IPS DF 4.7 (cell line): ENCODE measurements around the gene REEP6.

ENCODE experiments used
- DNase-seq: peaks from one replicate; pipeline ENCODE4 v3.0.0-alpha.2; 2013; ENCODE audit warnings: low spot score; ENCODE audit errors: extremely low read depth

REEP6 gene

GRCh38 chr19:1491114-1491848 lies at the start of gene REEP6:
Gene REEP6 (plus strand): TSS chr19:1491181. CDS start chr19:1491270, 89 bp downstream.
- no peak for DNase-seq

DNA sequence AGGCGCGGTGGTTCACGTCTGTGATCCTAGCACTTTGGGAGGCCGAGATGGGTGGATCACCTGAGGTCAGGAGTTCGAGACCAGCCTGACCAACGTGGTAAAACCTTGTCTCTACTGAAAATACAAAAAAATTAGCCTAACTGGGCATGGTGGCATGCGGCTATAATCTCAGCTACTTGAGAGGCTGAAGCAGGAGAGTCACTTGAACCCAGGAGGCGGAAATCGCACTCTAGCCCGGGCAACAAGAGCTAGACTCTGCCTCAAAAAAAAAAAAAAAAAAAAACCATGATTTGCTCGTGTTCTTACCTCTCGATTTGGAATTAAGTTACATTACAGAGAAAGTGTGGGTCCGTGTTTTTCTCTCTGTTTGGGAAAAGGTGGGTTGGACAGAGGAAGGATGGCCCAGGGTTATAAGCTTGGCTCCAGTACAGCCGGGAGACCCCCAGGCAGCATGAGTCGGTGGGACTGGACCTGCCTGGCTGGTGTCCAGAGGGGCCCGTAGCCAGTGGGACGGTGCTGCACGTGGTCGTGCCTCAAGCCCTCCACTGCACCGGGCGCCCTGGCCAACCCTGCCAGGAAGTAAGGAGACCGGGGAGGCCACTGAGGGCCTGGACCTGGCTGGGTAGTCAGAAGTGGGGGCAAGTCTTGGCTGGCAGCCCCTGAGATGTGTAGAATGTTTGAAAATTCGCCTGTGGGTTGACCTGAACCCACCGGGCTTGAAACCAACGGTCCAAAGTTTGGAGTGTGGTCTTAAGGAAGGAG lies 49.1 kb upstream of the REEP6 start:
- no peak for DNase-seq

- DNase-seq: no peak
These were observed 45.6 kb upstream of the REEP6 start for GRCh38 chr19:1445185-1445931.

GRCh38 chr19:1445932-1446712 lies 44.9 kb upstream of the REEP6 start:
- no peak for DNase-seq

GRCh38 chr19:1446713-1447481 lies 44.1 kb upstream of the REEP6 start:
- DNase-seq: no peak

DNA sequence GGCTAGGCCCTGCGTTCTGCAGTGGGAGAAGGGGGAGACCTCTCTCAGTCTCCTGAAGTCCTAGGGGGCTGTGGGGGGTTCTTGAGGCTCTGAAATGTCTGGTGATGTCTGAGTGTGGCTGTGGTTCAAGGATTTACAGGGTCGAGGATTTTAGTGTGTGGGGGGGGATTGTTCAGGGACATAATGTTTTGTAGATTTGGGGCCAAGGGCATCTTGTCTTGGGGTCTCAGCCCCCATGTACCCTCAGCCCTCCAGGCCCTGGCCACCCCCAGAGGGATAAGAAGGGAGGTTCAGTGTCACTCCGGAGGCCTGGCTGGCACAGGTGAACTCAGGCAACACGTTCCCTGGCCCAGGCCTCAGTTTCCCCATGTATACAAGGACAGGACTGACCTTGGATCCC lies 43.5 kb upstream of the REEP6 start:
- no peak for DNase-seq

GRCh38 chr19:1447944-1448343 lies 43.0 kb upstream of the REEP6 start:
- no peak for DNase-seq

DNA sequence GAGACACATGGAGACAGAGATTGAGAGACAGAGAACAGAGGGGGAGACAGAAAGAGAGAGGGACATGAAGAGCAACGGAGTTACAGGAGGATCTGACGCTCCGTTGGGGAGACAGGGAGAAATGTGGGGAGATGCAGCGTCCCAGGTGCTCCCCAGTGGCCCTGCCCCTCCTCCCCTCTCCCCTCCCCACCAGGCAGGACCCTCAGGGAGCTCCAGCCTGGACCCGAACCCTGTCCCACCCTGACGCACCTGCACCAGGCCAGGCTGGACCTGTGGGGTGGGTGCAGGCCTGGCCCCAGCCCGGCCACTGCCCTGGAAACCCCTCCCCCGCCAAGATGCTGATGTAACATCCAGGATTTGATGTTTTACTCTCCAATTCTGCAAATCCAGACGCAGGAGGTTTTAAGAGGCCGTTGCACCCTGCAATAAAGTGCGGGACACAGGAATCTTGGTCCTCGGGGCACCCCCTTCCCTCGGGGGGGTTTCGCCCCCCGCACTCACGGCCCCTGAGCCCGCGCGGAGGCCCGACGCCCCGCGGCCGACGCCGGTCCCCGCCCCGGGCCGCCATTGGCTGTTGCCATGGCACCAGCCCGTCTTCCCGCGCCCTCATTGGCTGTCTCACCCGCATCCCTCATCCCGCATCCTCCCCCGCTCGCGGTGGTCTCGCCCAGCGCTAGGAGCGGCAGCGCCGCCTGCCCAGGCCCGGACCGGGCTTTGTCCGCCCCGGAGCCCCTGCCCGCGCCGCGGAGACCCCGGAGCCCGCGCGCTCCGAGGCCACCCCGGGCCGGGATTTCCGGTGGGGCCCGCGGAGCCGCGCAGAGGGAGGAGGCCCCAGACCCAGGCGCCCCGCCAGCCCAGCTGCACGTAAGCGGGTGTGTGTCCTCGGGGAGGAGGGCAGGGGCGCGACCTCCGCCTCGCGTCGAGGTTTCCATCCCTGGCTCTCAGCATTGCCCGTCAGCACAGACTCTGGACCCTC lies 41.2 kb upstream of the REEP6 start, which contains the start of gene APC2:
Gene APC2, plus strand, starts transcription at position 655 of the 976 bp plus-strand sequence. CDS start 2,881 bp downstream, outside the sequence.
- DNase-seq: no peak

DNA sequence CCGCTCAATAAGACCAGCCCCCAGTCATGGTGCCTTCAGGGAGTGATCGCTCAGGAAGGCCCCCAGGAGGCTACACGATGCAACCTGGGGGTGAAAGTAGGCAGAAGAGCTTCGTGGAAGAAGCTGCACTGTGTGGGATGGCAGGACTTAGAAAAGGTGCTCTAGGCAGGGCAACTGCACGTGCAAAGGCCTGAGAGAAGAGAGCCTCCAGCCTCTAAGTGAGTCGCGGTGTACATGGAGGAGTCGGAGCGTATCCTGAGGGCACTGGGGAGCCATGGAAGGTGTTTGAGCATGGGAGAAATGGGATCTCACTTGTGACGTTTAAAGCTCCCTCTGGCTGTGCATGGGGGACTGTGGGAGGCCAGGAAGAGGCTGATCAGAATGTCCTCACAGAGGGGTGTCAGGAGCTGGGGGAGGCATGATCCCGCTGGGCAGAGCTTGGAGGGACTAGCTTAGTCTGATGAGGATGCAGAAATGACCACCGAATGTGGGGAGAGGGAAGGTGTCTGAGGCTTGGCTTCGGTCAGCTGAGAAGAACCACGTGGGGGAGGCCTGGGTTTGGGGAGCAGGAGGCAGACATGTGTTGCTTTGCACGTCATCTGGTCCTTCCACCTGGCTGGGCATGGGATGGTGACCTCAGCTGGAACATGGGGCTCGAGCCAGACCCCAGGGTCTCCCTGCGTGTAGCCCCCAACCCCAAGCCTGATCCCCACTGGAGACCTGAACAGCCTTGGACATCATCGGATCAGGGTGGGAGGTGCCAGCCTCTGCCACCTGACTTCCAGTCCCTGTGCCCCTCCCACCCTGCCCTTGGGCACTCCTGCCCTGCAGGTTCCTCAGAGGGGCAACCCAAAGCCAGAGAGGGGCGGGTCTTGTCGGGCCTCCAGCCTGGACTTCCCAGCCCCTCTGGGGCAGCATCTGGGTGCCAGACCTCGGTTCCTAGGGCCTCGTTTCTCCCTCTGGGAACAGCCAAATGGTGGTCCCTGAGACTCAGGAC lies 39.9 kb upstream of the REEP6 start:
- DNase-seq: no peak

- no peak for DNase-seq
These were observed 38.8 kb upstream of the REEP6 start for GRCh38 chr19:1451916-1452801.

GRCh38 chr19:1452802-1453524 lies 38.0 kb upstream of the REEP6 start:
- DNase-seq: no peak

- DNase-seq: no peak
These were observed 37.2 kb upstream of the REEP6 start for GRCh38 chr19:1453525-1454364.

DNA sequence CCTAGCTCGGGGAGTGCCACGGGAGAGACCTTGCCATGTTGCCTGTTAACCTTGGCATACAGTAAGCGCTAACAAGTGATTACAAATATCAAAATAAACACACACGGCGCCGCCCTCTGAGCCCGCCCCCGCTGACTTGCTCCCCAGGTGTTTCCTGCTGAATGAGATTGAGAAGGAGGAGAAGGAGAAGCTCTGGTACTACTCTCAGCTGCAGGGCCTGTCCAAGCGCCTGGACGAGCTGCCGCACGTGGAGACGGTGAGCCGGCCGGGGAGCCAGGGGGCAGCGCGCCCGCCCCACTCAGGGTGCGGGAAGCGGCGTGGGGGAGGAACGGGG lies 36.0 kb upstream of the REEP6 start:
- DNase-seq: no peak

DNA sequence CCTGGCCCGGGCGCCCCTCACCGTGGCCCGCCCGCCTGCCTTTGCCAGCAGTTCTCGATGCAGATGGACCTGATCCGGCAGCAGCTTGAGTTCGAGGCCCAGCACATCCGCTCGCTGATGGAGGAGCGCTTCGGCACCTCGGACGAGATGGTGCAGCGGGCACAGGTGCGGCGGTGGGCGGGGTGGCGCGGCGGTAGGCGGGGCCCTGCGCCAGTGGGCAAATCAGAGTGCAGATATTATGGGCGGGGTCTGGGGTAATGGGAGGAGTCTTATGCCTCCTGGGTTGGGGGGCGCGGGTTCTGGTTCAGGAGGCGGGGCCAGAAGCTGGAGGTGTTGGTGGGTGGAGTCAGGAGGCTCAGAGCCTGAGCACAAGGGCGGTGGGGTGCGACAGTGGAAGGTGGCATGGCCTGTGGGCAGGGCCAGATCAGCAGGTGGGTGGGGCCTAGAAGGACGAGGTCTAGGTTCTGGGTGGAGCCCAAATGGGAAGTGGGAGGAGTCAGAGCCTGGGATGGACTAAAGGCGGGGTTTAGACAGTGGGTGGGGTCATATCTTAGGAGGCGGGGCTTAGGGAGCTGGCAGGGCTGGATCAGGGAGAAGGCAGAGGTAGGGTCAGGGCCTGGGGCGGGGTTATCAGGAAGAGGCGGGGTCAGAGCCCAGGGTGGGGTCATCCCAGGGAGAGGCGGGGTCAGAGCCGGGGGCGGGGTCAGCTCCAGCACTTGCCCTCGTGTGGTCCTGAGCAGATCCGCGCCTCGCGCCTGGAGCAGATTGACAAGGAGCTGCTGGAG lies 35.5 kb upstream of the REEP6 start:
- DNase-seq: no peak
